NT2/D1 (cell line): ENCODE data around the gene VAMP2.
A peak's percentile ranks its signal among the peaks of the same experiment; 100 is the strongest.
"Not testable (repeated sequence)": the region's sequence is repeated elsewhere in the genome, so short reads cannot be mapped to it uniquely, and the experiment has no call there.

Source experiments
- DNase-seq: peaks from one replicate; pipeline ENCODE4 v3.0.0-alpha.2; 2011; ENCODE audit warnings: low read depth, low spot score
- H3K27me3 ChIP-seq: 2 replicates; pipeline ENCODE4 v1.6.0; 2011; ENCODE audit warnings: mild to moderate bottlenecking; ENCODE audit not compliant: insufficient read length, insufficient read depth
- H3K36me3 ChIP-seq: 2 replicates; pipeline ENCODE4 v1.6.1; 2011; ENCODE audit warnings: mild to moderate bottlenecking, low read length, mixed read lengths; ENCODE audit not compliant: insufficient read depth, insufficient read length
- H3K4me1 ChIP-seq: 2 replicates; pipeline ENCODE4 v1.5.1; 2011; ENCODE audit not compliant: insufficient read depth, insufficient read length
- H3K4me3 ChIP-seq: 2 replicates; pipeline ENCODE4 v1.5.1; 2011; ENCODE audit warnings: low read depth; ENCODE audit not compliant: insufficient read length
- H3K9ac ChIP-seq: 2 replicates; pipeline ENCODE4 v1.6.0; 2011; ENCODE audit warnings: low read depth; ENCODE audit not compliant: insufficient read length
- H3K9me3 ChIP-seq: 2 replicates; pipeline ENCODE4 v1.5.1; 2011; ENCODE audit warnings: mild to moderate bottlenecking, low read length; ENCODE audit not compliant: insufficient read depth
- SUZ12 ChIP-seq: IDR thresholded peaks from 2 replicates; pipeline ENCODE4 v1.6.1; 2011; ENCODE audit not compliant: insufficient read length, insufficient read depth; ENCODE audit errors: extremely low read depth
- YY1 ChIP-seq: IDR thresholded peaks from 2 replicates; pipeline ENCODE4 v1.6.1; 2011; ENCODE audit not compliant: insufficient read length, insufficient read depth
- ZNF274 ChIP-seq: IDR thresholded peaks from 2 replicates; pipeline ENCODE4 v1.6.1; 2011; ENCODE audit warnings: mild to moderate bottlenecking, low read depth, low read length

The VAMP2 gene

DNA sequence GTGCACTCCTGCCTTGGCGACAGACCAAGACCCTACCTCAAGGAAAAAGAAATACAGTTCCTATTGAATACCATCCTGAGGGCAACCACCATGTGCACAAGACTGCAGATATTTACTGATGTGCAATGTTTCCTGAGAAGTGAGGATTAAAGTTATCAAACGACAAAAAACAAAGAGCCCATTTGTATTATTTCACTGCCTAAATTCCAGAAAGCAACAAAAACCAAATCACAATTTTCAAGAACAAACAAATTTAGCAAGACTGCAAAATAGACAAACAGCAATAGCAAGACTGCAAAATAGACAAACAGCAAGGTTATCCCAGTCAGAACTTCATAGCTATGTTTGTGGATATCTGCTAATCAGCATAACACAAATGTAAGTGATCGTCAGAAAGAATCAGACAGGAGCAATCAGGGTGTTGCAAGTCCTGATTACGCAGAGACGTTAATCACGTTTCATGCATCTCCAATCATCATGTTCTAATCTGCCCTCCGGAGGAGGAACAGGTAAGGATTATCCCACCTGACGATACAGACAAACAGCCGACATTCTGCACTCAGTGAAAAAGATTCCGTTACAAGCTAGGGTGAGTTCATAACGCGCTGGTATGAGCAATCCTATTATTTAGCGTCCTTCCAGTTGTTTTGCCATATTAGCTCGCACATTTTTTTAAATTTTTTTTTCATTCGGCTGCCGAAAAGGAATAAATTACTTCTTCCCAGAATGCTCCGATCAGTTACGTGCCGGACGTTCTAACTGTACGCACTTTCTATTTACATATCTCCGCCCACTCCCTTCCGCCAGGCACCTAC, 10.5 kb upstream of the VAMP2 start:
- no peaks in the 10 kb centered on the region for H3K36me3 ChIP-seq
- H3K27me3 ChIP-seq, result no peaks in the 10 kb centered on the region
- peak overlapping the region; percentile 63 for H3K9ac ChIP-seq
- no peak for DNase-seq
- H3K9me3 ChIP-seq, result no peaks in the 10 kb centered on the region
- H3K4me3 ChIP-seq, result peak overlapping the region; percentile 31
- peaks cover 5% of the 10 kb centered on the region for H3K4me1 ChIP-seq
- TF ChIP-seq ZNF274 (no peak), SUZ12 (no peak), YY1 (no peak)

DNA sequence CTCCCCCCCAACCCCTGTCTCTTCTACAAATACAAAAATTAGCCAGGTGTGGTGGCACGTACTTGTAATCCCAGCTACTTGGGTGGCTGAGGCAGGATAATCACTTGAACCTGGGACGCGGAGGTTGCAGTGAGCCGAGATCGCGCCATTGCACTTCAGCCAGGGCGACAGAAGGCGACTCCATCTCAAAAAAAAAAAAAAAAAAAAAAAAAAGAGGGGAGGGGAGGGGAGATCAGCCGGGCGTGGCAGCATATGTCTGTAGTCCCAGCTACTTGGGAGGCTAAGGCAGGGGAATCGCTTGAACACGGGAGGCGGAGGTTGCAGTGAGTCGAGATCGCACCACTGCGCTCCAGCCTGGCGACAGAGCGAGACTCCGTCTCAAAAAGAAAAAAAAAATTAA, 7.4 kb upstream of the VAMP2 start:
- peak overlapping the region; percentile 21 for H3K9ac ChIP-seq
- not testable (repeated sequence) for H3K4me1 ChIP-seq, H3K36me3 ChIP-seq, DNase-seq, H3K9me3 ChIP-seq, H3K27me3 ChIP-seq
- H3K4me3 ChIP-seq, result peak overlapping the region; percentile 24

DNA sequence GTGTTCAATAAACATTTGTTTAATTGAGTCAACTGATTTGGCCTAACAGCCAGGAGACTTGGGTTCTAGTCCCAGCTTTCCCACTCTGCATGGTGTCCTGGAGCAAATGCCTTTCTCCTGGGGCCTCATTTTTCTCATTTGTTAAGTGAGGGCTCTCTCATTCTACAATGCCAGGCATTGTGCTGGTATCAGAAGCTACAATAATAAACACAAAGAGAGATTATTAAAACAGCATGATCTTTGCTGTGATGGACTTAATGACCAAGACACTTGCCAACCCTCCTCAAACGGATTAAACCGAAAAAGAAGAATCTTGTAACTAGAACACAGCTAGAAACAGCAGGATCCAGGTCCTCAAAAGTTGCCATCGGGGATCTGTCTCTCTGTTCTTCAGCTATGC, 4.8 kb upstream of the VAMP2 start:
- no peaks in the 10 kb centered on the region for H3K27me3 ChIP-seq
- TF ChIP-seq YY1 (no peak), SUZ12 (no peak), ZNF274 (no peak)
- H3K4me3 ChIP-seq, result no peak overlapping the region
- H3K9me3 ChIP-seq, result no peaks in the 10 kb centered on the region
- peaks cover 7% of the 10 kb centered on the region for H3K4me1 ChIP-seq
- H3K9ac ChIP-seq, result no peak overlapping the region
- no peaks in the 10 kb centered on the region for H3K36me3 ChIP-seq
- DNase-seq, result no peak

DNA sequence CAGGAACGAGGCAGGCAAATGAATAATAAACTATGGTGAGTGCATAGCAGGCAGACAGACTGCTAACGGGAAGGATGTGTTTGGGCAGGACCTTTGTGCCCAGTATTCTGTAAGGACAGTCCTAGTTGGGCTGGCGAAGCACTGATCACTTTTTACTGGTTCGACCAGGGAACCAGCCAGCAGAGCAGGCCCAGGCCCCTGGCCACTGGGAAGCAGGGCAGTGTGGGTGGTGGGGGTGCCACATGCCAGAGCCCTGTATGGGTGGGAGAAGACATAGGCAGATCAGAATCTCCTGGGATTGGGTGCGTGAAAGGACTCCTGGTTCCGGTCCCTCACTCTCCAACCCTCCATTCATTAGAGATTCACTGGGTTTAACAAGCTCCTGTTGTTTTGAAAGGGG, 4.0 kb upstream of the VAMP2 start:
- DNase-seq, result no peak
- Histone ChIP-seq H3K36me3 (peaks cover 3% of the 10 kb centered on the region), H3K27me3 (no peaks in the 10 kb centered on the region), H3K9ac (no peak overlapping the region), H3K4me3 (no peak overlapping the region), H3K9me3 (no peaks in the 10 kb centered on the region), H3K4me1 (peaks cover 10% of the 10 kb centered on the region)
- TF ChIP-seq ZNF274 (no peak), YY1 (no peak), SUZ12 (no peak)

DNA sequence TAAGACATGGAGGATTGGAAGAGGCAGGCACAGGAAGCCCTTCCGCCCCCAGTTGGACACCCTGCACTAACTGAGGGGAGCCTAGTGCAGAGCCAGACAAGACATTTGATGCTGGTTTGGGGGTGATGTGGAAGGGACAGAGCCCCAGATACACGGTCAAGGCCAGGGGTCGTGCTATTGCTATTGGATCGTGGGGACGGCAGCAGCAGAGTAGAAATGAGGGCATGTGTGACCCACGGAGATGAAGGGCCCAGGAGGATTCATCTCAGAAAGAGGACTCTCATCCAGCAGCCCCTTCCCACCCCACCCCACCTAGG, 2.0 kb upstream of the VAMP2 start:
- peaks cover 18% of the 10 kb centered on the region for H3K4me1 ChIP-seq
- H3K4me3 ChIP-seq, result no peak overlapping the region
- TF ChIP-seq ZNF274, result no peak
- TF ChIP-seq SUZ12, result no peak
- TF ChIP-seq YY1, result no peak
- H3K27me3 ChIP-seq, result no peaks in the 10 kb centered on the region
- peaks cover 18% of the 10 kb centered on the region for H3K36me3 ChIP-seq
- no peak for DNase-seq
- H3K9me3 ChIP-seq, result no peaks in the 10 kb centered on the region
- H3K9ac ChIP-seq, result peak overlapping the region; percentile 94

DNA sequence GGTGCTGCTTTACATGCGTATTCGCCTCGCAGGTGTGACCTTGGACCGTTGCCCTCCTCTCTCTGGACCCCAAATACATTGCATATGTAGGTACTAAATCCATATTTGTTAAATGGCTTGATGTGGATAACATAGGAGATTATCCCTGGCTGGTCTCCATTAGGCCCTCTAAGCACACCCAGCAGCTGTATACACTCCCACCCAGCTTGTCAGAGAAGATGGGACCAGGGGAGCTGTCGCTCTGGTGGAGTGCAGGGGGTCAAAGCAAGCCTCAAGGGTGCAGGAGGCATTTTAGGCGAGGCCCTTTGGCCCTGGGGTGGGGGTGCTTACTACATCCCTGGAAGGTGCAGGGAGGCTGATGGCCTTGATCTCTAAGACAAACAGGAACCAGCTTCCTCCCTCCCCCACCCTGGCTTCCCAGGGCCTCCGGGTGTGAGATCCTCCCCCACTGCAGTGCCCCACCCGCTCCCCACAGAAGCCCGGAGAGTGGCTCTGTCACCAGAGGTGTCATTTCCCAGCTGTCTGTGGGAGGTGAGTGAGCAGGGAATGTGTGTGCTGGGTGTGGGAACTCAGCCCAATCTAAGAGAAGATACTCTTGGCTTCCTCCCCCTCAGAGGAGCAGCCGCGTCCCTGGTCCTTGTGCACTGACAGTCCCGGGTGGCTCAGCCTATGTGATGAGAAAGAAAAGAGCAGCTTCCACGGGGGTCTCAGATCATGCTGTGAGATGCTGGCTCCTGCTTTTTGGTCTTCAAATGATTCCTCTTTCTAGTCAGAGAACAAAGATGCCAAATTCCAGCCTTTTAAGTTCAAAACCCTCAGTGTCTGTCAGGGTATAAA, 1.4 kb upstream of the VAMP2 start:
- no peak for DNase-seq
- peaks cover 23% of the 10 kb centered on the region for H3K36me3 ChIP-seq
- peak overlapping the region; percentile 94 for H3K9ac ChIP-seq
- no peak for TF ChIP-seq YY1
- TF ChIP-seq SUZ12, result no peak
- no peak for TF ChIP-seq ZNF274
- peaks cover 18% of the 10 kb centered on the region for H3K4me1 ChIP-seq
- no peaks in the 10 kb centered on the region for H3K27me3 ChIP-seq
- H3K4me3 ChIP-seq, result peak overlapping the region; percentile 9
- no peaks in the 10 kb centered on the region for H3K9me3 ChIP-seq
